Measurements from ENCODE around the gene CASTOR1.

CASTOR1 gene

GRCh38 chr22:30266445-30267381 is 22.6 kb downstream of the CASTOR1 start, which contains the start of gene OSM:
Gene OSM, minus strand, starts transcription at chr22:30266851. Its CDS starts 52 bp downstream, at chr22:30266799.
- peak within 1 kb of the TSS; percentile 100 for H3K27ac ChIP-seq
- no peaks in the 10 kb centered on the region for H3K9me3 ChIP-seq
- TF ChIP-seq CTCF (IDR thresholded peaks at IDR 0.05): peak; percentile 58
- H3K27me3 ChIP-seq: no peaks in the 10 kb centered on the region
- peaks cover 25% of the 10 kb centered on the region for H3K36me3 ChIP-seq
- H3K4me1 ChIP-seq (ENCODE audit: control insufficient read depth in 1 of 2, insufficient read depth in 1 of 2, low read depth in 1 of 2, low read length in 1 of 2): peaks cover 90 to 98% of the 10 kb centered on the region in 2 experiments
- H3K4me3 ChIP-seq (ENCODE audit: low read depth in 1 of 2, low read length in 1 of 2): peak within 1 kb of the TSS; percentile 96 to 99

- Histone ChIP-seq H3K4me1 (ENCODE audit: control insufficient read depth in 1 of 2, insufficient read depth in 1 of 2, low read depth in 1 of 2, low read length in 1 of 2) (peaks cover 90 to 98% of the 10 kb centered on the region in 2 experiments), H3K4me3 (ENCODE audit: low read depth in 1 of 2, low read length in 1 of 2) (peak overlapping the region; percentile 96 to 99), H3K27me3 (no peaks in the 10 kb centered on the region), H3K9me3 (no peaks in the 10 kb centered on the region), H3K36me3 (peaks cover 25% of the 10 kb centered on the region), H3K27ac (peak overlapping the region; percentile 100)
- TF ChIP-seq CTCF (IDR thresholded peaks at IDR 0.05): peak; percentile 36
Measured at GRCh38 chr22:30265823-30266444, 23.4 kb downstream of the CASTOR1 start.

- TF ChIP-seq CTCF (IDR thresholded peaks at IDR 0.05): no peak
- H3K27me3 ChIP-seq: no peaks in the 10 kb centered on the region
- H3K4me1 ChIP-seq (ENCODE audit: control insufficient read depth in 1 of 2, insufficient read depth in 1 of 2, low read depth in 1 of 2, low read length in 1 of 2): peaks cover 90 to 98% of the 10 kb centered on the region in 2 experiments
- no peaks in the 10 kb centered on the region for H3K9me3 ChIP-seq
- peak overlapping the region; percentile 96 to 99 for H3K4me3 ChIP-seq (ENCODE audit: low read depth in 1 of 2, low read length in 1 of 2)
- H3K36me3 ChIP-seq: peaks cover 25% of the 10 kb centered on the region
- H3K27ac ChIP-seq: peak overlapping the region; percentile 100
Measured at GRCh38 chr22:30265131-30265720, 24.1 kb downstream of the CASTOR1 start.

- TF ChIP-seq CTCF (IDR thresholded peaks at IDR 0.05): no peak
- H3K9me3 ChIP-seq: no peaks in the 10 kb centered on the region
- peaks cover 76 to 87% of the 10 kb centered on the region in 2 experiments for H3K4me1 ChIP-seq (ENCODE audit: control insufficient read depth in 1 of 2, insufficient read depth in 1 of 2, low read depth in 1 of 2, low read length in 1 of 2)
- H3K27ac ChIP-seq: peak overlapping the region; percentile 100
- H3K27me3 ChIP-seq: no peaks in the 10 kb centered on the region
- peaks cover 23% of the 10 kb centered on the region for H3K36me3 ChIP-seq
- H3K4me3 ChIP-seq (ENCODE audit: low read depth in 1 of 2, low read length in 1 of 2): peak overlapping the region; percentile 96 to 99
Measured at GRCh38 chr22:30263883-30264282, 25.4 kb downstream of the CASTOR1 start.

- TF ChIP-seq CTCF (IDR thresholded peaks at IDR 0.05): peak; percentile 94
- Histone ChIP-seq H3K4me3 (ENCODE audit: low read depth in 1 of 2, low read length in 1 of 2) (peak overlapping the region; percentile 96 to 99), H3K27me3 (no peaks in the 10 kb centered on the region), H3K4me1 (ENCODE audit: control insufficient read depth in 1 of 2, insufficient read depth in 1 of 2, low read depth in 1 of 2, low read length in 1 of 2) (peaks cover 75 to 87% of the 10 kb centered on the region in 2 experiments), H3K27ac (peak overlapping the region; percentile 100), H3K36me3 (peaks cover 20% of the 10 kb centered on the region), H3K9me3 (no peaks in the 10 kb centered on the region)
Measured at GRCh38 chr22:30262917-30263741, 26.2 kb downstream of the CASTOR1 start.

Data from neutrophil (primary cell).